HG03095 (cell line): ENCODE data around the gene ARHGEF1.

Experiments used
- ATAC-seq: cut with Tn5 transposase; IDR thresholded peaks from one replicate; pipeline ENCODE4 v1.9.1; 2021; ENCODE audit warnings: moderate library complexity; ENCODE audit not compliant: unreplicated experiment

ARHGEF1 gene

DNA sequence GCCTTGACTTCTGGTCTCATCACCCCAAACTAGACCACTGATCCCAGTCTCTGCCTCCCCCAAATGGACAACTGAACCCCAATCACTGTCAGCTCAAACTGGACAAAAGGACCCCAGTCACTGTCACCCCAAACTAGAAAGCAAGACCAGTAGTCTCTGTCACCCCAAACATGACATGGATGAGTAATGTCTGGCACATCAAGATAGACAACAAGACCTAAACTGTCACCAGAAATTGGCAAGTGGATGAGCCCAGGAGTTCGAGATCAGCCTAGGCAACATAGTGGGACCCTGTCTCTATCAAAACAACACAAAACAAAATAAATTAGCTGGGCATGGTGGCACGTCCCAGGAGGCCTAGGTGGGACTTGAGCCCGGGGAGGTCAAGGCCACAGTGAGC is 64.1 kb downstream of the ARHGEF1 start:
- no peak for ATAC-seq

DNA sequence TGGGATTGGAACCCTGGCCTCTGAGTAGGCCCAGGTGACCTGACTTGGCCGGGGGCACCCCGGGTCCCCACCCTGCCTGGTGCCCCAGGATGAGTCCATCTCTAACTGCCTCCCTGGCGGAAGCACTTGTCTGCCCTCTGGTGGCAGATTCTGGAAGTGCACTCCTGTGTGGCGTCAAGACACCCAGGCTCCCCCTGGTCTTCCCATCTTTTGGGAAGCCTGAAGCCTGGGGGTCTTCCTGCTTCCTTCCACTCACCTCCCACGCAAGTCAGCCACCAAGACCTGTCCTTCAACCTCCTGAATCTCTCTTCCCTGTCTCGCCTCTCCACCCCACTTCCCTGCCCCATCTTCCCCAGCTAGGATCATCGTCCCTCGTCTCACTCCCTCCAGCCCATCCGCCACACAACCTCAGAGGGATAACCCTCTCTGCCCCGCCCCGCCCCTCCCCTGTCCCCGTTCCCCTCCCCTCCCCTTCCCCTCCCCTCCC is 68.7 kb downstream of the ARHGEF1 start:
- ATAC-seq, result no peak

DNA sequence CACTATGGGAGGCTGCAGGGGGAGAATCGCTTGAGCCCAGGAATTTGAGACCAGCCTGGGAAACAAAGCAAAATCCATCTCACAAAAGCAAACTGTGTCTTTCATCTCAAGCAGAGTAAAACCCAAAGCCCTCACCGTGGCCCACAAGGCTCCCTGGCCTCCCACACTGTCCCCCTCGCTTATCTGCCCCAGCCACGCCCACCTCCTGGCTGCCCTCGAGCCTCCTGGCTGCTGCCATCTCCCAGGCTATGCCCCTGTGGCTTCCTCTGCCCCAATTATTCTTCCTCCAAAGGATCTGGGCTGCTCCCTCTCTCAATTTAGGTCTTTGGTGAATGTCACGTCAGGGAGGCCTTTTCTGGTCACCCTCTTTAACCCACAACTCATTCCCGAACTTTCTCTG is 72.5 kb downstream of the ARHGEF1 start:
- ATAC-seq, result no peak

GRCh38 chr19:41956621-41957020 is 73.6 kb downstream of the ARHGEF1 start:
- no peak for ATAC-seq
